Left lobe of liver (tissue), 2 donors: Measurements from ENCODE around the gene MTSS2. TPM values are rescaled to one million over a fixed set of nuclear protein-coding genes. Genes with fewer than 3 reads are reported as not detected.

Experiments used
- ATAC-seq: fragments of 200-7000 bp; cut with Tn5 transposase; one replicate; pipeline ENCODE4 v1.9.1; 2020; ENCODE audit warnings: mild to moderate bottlenecking, moderate library complexity
- DNase-seq: peaks from one replicate; pipeline ENCODE4 v3.0.0-alpha.2; 2020; ENCODE audit warnings: low spot score
- total RNA-seq: library from RNA; stranded (reverse); gene quantifications from one replicate; pipeline ENCODE4 v1.2.1, GENCODE V29; 2021
- donor health status: DM: no; HTN: no; CAD: no; lungs with moderate emphysema.
- donor health status: DM: no; HTN: yes; CAD: no.

Gene MTSS2
- total RNA-seq, 1 donor from 2014 or later = 58.1 TPM

DNA sequence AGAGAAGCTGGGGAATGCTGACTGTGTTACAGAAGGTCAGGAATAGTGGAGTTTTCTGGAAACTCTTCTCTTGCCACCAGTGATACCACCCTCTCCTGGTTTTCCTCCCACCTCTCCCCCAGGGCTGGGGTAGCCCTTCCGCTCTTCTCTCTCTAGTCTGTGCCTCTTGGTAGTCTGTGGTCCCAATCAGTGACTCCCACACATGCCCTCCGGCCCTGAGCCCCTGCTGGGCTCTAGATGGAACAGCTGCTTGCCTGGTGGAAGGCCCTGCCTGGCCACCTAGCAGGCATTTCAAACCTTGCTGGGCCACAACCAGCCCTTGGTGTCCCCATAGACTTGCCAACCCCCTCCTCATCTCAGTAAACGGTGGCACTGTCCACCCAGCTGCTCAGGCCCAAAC, 15.2 kb upstream of the MTSS2 start:
- no peak for DNase-seq
- no peak for ATAC-seq

DNA sequence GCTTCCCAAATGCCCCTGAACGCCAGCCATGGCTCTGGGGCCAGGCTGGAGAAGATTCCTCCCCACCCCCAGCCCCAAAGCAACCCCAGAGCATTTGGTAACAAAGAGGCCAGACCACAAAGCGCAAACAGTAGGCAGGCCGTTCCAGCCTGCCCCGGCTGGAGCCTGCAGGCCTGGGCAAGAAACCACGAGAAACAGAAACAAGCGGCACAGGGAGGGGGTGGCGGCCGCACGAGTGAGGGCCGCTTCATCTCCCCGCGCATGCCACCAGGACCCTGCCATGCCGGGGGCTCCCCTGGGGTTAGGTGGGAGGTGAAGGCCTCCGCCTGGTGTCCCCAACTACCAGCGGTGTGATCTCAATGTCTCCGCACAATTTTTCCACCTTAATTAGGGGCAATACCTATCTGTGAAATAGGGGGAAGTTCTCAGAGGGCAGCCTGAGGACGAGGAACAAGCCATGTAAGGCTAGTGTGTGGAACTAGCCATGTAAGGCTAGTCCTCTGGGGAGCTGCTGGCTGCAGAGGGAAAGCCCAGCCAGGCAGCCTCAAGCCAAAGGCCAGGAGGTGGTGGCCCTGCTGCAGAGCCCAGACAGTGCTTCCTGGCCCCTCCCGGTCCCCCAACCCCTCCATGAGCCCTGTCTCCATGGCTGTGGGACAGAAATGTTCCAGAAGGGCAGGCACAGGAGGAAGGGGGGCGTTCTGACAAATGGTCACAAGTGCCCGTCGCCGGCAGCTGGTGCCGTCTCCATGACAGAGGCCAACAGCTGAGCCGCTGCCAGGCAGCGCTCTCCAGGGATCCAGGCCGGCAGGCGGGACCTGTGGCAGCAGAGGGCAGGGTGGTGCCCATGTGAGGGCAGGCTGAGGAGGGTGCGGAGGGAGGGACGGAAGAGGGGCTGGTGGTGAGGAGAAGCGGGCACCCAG, 14.5 kb upstream of the MTSS2 start:
- DNase-seq (peak; percentile 73), ATAC-seq (peak; percentile 85)

DNA sequence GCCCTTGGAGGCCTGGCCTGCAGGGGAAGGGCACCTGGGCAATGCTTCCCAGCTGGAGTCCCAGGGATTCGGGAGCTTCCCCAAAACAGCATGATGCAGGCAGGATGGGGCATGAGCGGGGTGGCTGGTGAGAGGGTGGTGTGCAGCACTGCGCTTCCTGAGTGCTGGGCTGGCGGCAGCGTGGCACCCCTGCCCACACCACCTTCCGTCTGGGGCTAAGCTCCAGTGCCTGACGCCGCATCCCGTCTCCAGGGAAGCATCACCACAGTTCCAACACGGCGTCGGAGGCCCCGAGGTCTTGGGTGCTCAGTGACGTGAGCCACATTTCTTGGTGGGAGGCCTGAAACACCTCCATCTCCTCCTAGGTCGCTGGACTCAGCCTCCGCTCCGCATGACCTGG, 13.8 kb upstream of the MTSS2 start:
- DNase-seq (no peak), ATAC-seq (no peak)

DNA sequence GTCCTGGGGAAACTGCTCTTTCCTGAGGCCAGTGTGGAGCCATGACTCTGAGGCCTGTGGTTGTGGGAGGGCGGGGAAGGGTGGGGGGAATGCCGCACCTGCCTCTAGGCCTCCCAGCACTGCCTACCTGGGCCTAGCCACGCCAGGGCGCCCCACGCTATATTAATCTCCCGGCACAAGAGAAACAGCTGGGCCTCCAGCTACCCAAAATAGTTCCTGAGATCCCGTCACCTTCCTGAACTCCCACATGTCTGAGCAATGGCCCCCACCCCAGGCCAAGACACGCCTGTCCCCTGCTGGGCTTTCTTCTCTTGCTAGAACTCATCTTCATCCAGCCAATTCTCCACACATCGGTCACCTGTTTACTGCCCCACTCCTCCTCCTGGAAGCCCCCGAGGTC, 13.0 kb upstream of the MTSS2 start:
- no peak for ATAC-seq
- no peak for DNase-seq

DNA sequence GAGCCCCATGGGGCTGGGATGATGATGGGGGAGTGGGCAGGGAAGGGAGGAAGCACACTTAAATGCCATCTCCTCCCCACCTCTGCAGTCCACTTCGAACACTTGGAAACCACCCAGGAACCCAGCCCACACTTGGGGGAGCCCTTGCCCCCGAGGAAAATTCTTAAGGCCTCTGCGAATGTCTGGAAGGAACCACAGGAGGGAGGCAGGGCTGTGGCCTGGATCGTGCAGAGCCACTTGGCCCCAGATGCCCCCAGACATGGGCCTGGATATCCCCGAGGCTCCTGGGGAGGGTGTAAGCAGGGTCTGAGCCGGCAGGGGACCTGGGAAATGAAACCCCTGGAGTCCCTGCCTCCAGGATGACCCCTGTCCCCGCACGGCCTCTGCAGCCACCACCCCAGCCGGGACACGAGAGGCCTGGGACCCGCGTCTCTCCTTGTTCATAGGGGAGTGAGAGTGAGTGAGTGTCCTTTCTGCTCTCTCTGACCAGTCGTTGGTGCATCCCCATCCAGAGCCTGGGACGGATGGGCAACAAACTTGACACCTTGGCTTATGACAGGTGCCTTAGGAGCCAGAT, 11.8 kb upstream of the MTSS2 start:
- ATAC-seq = no peak
- DNase-seq = no peak

DNA sequence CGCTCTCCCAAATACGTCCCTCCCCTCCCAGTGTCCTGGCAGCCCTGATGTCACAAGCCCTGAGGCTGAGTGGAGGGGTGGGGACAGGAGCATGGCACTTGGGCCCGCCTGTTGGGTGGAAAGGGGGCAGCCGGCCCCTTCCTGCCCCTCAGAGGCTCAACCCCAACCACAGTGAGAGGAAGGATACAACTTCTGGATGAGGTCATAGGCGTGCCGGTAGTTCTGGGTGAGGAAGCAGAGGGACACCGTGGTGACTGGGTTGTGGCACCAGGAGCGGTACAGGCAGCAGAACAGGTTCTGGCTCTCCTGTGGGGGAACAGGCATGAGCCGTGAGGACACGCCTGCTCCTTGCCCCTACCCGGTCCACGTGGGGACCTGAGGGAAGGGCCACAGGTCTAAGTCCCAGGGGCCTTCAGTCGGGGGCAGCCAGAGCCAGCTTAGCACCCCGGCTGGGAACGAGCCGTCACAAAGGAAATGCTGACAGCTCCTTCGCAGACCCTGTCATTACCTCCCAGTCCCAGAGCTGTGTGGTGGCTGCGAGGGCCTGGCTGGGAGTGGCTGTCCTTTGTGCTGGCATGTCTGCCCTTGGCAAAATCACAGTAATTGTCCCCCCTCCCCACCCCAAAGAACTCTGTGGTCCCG, 11.2 kb upstream of the MTSS2 start:
- ATAC-seq (no peak), DNase-seq (no peak)

DNA sequence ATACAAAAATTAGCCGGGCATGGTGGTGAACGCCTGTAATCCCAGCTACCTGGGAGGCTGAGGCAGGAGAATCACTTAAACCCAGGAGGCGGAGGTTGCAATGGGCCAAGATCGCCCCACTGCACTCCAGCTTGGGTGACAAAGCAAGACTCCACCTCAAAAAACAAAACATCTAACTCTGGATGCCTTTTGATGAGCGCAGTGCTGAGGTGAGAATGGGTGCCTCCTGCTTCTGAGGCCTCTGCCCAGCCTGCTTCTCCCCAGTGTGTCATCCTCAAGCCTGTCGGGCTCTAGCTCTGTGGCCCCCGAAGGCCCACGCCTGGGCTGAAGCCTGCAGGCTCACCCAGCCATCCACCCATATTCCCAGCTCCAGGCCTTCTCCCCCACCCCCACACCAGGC, 10.5 kb upstream of the MTSS2 start:
- DNase-seq (no peak), ATAC-seq (no peak)

DNA sequence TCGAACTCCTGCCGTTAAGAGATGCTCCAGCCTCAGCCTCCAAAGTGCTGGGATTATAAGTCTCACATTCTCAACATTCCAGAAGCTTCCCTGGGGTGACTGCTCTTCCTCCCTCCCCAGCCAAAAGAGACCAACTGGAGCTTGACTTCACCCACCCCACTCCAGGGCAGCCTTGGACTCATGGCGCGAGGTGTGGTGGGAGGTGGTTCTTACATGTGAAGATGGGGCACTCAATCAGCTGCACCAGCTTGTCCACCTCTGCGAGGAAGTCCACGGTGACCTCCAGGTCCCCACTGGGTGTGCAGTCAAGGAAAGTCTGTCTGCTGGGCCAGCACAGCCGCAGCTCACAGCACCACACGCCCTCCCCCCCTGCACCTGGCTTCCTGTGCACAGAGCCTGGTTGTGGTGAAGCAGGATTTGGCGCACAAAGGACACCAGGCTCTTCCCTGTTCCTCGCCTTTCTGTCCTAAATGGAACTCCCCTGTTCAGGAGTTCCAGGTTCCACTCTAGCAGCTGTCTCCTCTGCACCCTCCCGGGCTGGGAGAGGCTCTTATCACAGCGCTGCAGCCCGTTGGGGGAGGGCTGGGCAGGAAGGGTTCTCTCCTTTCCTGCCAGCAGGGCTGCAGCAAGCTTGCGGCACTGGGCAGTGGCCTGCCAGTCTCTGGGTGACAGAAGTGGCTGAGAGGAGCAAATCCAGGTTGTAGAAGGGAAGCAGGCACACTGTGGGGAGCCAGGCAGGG, 9.6 kb upstream of the MTSS2 start:
- ATAC-seq (peak; percentile 84), DNase-seq (no peak)

DNA sequence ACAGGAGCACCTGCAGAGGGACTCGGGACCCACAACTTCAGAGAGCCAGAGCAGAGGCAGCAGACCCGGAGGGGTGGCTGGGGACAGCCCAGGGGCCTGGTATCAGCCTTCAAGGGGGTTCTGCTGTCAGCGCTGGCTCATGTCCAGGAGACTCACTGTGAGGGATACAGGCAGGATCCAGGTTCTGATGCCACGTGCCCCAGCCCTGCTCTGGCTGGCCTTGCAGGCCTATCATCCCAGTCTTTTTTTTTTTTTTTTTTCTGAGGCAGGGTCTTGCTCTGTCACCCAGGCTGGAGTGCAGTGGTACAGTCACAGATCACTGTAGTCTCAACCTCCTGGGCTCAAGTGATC, 9.0 kb upstream of the MTSS2 start:
- ATAC-seq (no peak), DNase-seq (no peak)

DNA sequence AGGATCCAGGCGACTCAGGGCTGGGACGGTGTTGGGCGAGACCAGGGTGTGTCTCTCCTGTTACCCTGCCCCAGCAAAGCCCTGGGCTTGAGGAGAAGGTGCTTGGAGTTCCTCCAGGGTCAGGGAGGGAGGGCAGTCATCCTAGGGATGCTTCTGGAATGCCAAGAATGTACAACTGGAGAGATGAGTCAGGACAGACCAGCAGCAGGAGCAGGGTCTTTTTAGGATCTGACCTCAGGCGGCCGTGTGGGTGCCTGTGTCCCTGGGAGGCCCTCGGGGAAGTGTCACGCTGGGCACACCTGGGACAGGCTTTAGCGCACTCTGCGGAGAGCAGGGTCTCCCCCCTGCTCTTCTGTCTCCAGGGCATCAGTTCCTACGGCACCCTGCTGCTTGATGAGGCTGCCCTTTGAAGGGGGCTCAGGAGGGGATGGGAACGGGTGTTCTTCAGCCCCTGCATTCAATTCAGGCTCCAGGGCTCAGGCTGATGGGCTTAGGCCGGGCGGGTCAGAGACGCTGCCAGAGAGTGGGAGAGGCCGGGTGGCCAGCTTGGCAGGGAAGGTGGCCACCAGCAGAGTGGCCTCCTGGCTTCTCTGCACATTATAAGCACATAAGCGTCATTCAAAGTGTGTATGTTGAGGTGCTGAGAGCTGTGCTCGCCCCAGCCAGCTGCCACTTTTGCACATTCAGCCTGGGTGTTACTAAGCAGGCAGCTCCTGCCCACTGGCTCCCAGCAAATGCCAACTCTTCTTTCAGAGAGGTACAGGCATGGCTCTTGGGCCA, 8.4 kb upstream of the MTSS2 start:
- ATAC-seq (no peak), DNase-seq (no peak)

DNA sequence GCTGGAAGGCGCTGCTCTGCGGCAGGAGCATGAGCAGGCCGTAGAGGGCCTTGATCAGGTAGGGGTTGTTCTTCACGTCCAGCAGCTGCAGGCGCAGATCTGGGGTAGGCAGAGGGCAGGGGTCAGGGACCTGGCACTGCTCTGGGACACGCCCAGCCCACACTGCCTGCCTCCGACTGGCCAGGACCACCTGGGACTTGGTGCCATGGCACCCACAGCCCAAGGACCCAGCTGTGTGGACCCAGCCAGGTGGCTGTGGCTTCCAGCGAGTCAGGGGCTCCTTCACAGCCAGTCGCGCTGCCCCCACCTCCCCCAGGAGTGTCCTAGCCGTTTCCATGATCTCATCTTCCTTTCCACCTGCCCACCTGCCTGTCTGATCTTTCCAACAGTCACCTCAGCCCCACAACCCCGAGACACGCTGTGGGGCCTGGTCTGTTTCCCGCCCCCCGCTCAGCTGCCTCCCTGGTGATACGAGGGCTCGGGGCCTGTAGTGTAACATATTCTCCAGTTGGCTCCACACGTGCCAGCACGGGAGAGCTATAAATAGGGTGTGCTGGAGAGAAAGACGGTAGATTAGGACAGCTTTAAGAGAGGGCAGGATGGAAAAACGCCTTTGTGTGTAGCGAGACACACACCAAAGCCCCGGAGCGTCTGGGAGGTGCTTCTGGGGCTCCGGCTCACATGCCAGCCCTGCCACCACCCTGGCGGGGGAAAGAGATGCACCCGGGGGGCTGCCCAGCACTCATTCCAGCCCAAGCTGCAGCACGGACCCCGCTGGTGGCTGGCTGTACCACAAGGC, 7.2 kb upstream of the MTSS2 start:
- DNase-seq = no peak

DNA sequence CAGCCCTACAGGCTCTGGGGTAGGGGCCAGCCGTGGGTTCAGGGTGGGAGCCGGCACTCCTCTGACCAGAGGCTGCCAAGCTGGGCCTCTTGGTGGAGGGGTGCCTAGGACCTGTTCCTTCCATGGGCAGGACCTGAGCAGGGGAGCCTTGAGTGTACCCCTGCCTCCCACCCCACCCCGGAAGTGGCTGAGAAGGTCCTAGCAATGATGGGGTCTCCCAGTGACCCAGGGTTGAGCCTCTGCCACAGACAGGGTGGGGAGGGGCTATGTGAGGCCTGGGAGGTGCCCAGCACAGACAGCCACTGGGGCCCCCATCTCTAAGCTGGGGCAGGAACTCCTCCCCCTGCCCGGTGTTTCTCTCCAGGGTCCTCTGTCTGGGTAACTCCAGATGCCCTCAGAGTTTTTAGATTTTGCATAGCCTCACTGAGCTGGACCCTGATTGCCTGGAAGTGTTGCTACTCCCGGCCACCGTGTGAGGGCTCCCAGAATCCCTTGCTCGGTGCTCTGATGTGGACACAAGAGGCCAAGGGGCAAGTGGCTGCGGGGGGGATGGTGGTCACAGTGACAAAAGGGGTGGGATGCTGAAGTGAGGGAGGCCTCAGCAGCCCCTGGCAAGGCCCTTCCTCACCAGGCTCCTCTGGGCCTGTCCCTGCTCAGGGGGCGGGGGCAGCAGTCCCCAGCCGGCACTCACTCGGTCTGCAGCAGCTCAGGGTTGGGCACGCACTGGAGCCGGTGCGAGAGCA, 6.4 kb upstream of the MTSS2 start:
- no peak for DNase-seq

More for the DNA sequence above, 7.2 kb upstream of the MTSS2 start:
- ATAC-seq = no peak

DNA sequence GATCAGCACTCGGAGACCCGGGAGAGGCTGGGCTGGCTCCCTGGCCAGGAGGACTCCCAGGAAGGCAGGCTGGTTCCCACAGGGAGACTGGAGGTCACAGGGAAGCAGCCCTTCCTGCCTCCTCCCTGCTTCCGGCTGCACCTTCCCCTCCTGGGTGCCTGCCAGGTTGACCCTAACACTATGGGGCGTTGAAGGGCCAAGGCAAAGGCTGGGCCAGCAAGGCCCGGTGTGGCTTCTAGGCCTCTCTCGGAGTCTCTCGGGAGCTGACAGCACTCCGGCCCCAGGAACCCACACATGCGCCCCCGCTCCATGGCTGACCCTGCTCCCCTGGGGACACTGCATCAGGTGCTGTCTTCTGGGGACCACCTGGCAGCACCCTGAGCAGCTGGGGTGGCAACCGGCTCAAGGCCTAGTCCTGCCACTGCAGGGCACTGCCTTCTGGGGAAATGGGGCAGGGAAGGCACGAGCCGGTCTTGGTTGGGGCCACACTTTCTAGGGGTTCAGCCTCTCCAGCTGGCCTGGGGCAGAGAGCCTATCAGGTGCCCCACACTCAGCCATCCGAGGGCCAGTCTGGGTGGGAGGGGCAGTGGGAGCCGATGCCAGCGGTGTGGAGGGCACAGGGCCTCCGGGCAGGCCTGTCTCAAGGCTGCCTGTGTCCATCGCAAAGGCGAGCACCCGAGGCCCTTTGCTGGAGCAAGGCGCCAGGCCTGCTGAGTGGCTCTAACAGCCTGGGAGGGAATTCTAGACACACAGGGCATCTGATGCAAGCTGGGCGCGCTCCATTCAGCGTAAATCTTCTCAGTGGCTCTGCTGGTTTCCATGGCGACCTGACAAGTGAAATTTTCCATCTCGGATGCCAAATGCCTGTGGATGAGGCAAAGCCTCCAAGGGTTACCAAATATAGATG, 5.6 kb upstream of the MTSS2 start:
- DNase-seq (no peak), ATAC-seq (no peak)

More for the DNA sequence above, 6.4 kb upstream of the MTSS2 start:
- ATAC-seq = no peak

DNA sequence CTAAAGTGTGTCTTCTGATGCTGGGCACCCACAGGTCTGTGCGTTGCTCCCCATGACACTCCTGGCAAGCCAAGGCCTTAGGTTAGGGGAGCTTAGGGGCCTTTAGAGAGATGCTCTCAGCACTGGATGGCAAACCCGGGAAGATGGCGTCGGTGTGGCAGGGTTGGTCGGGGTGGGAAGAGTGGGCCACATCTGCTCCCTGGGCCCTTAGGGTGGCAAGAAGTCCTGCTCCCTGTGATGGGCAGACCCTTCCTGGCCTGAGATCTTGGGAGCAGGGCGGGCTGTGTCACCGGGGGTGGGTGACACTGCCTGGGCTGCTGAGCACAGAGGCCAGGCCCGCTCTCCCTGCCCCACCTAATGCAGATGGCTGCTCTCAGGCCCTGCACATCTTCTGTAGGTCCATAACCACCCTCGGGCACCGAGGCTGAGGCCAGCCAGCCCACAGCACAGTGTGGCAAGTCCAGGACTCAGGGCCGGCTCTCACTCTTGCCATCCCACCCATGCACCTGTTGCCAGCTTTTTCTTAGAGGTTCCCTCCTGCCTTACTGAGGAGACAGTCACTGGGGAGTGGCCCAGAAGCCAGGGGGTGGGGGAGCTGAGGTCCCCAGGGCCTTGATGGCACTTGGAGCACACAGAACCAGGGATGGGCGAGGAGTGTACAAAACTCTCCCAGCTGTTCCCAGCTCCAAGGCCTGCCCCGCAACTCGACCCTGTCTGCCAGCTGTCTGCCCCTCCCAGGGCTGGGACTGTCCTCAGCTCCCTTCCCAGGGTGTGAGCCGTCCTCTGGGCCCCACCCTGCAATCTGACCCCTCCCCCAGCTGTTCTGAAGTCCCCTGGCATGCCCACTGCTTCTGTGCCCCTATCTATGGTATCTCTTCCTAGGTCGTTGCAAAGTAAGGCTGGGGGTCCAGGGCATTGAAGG, 4.4 kb upstream of the MTSS2 start:
- DNase-seq = no peak
- no peak for ATAC-seq

DNA sequence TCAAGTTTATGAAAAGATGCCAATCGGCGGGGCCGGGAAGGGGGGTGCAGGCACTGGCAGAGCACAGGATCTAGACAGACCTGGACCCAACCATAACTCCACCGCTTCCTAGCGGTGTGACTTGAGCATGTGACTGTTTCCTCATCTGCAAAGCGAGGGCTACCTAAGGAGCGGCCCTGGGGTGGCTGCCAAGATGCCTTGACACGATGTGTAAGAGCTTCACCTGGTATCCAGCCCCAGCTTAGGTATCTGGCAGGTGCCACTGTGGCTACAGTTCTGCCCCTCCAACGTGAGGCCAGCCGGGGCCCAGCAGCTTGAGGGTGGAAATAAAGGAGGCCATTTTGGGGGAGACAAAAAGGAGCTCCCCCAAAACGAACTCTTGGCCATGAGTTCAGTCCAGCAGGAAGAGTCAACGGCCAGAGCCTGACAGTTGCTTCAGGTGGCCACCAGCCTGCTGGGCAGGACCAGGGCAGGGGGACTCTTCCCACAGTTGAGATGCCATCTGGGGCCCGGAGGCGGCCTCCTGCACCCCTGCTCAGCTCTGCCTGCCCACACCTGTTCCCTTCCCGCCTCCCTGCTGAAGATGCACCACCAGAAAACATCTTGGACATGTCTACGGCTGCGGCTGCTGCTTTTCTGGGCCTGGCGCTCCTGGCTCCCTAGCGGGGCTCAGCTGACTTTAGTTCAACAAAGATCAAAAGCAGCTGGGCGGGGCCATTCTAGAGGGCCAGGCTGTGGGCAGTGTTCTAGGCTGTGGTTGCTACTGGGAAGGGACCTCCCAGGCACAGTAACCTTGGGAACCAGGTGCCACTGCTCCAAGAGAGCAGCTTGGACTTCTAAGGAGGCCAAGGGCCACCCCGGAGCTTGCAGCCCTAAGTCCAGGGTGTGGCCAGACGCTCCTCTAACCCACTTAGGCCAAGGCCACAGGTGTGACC, 3.4 kb upstream of the MTSS2 start:
- ATAC-seq (no peak), DNase-seq (no peak)

DNA sequence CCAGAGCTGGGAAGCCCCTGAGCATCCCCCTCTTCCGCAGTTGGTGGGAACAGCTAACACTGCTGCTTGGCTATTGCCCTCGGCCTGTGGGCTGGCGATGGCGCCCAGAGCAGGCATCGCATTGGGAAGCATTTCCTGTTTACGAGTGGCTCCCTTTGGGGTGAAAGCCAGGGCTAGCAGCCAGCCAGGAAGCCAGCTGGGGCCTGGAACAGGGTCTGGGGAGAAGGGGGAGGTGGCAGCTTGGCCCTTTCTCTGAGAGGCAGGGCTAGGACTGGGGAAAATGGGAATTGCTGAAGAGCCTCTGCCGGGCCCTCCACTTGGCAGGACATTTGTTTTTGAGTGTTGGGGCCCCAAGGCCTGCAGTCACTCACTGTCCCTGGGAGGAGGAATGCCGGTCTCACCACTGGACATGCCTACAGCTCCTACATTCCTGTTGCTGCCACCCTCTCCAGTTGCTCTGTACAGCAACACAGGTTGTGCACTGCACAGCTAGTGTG, 2.4 kb upstream of the MTSS2 start:
- DNase-seq = no peak
- no peak for ATAC-seq
